H7 (cell line): ENCODE results near the gene PHC2. TPM values are rescaled to one million over a fixed set of nuclear protein-coding genes. Genes with fewer than 3 reads are reported as not detected.

ENCODE experiments used
- DNase-seq: peaks from one replicate; pipeline ENCODE4 v3.0.0; 2012
- H3K27me3 ChIP-seq: 2 replicates; pipeline ENCODE4 v1.6.0; 2011; ENCODE audit warnings: mild to moderate bottlenecking, low read length; ENCODE audit not compliant: control insufficient read depth, insufficient read depth
- H3K36me3 ChIP-seq: replicated peaks from 2 replicates; pipeline ENCODE4 v1.5.1; 2011; ENCODE audit warnings: low read length; ENCODE audit not compliant: control insufficient read depth, insufficient read depth
- H3K4me3 ChIP-seq: 2 replicates; pipeline ENCODE4 v1.5.1; 2011; ENCODE audit warnings: low read depth, mild to moderate bottlenecking, control low read depth, low read length, moderate library complexity; ENCODE audit not compliant: insufficient read depth
- total RNA-seq: library from RNA; depleted of rRNA; stranded (reverse); fragments of >200 nt; shearing (Covaris generic); gene quantifications from 2 replicates; pipeline ENCODE4 v1.2.3, GENCODE V29; 2014; rRNA removed

PHC2 gene
- total RNA-seq, 1 experiment from 2014 or later, result 50.5 TPM

DNA sequence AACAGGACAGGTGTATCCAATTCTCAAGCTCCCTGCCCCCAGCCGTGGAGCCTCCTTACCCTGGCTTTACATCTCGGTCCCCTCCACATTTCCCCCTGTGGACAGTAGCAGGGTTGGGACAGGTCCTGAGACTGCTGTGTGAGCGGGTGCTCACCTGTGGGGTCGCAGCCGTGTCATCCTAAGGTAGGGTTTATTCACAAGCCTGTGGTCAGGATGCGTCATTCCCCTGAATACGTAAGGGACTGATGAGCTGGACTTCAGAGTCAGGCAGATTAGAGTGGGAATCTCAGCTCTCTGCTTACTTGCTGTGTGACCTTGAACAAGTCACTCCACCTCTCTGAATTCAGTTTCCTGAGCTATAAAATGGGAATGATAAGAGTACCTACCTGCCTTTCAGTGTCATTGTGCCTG is 156.9 kb downstream of the PHC2 start:
- no peak overlapping the region for H3K4me3 ChIP-seq
- H3K27me3 ChIP-seq, result no peaks in the 10 kb centered on the region
- no peak for DNase-seq
- peaks cover 8% of the 10 kb centered on the region for H3K36me3 ChIP-seq

Other genes starting within 250 kb of the PHC2 start
- 10.6 and 13.2 TPM in 2 replicates for gene TRIM62, start 249.1 kb downstream of the PHC2 start, total RNA-seq
- gene ZNF362, start 174.6 kb downstream of the PHC2 start, total RNA-seq, result 26.4 and 31.7 TPM in 2 replicates
- gene A3GALT2, start 110.0 kb downstream of the PHC2 start, total RNA-seq, result not detected in 2 replicates
- 5.3 and 6.5 TPM in 2 replicates for gene ZSCAN20, start 41.5 kb upstream of the PHC2 start, total RNA-seq